ENCODE results near the gene EFCAB7.

EFCAB7 gene

GRCh38 chr1:63522891-63523728, at the start of gene EFCAB7, which contains the start of gene ITGB3BP:
TSS of gene EFCAB7 (plus strand) at chr1:63523525. CDS start at chr1:63525573, 2,048 bp downstream.
TSS of gene ITGB3BP (minus strand) at chr1:63523225. CDS start at chr1:63523133, 92 bp downstream.
- peak; percentile 98 for DNase-seq

GRCh38 chr1:63475761-63476160, 47.6 kb upstream of the EFCAB7 start:
- DNase-seq, result no peak

GRCh38 chr1:63480057-63480456, 43.3 kb upstream of the EFCAB7 start:
- DNase-seq, result no peak

- no peak for DNase-seq
Measured at GRCh38 chr1:63486629-63487028, 36.7 kb upstream of the EFCAB7 start.

DNA sequence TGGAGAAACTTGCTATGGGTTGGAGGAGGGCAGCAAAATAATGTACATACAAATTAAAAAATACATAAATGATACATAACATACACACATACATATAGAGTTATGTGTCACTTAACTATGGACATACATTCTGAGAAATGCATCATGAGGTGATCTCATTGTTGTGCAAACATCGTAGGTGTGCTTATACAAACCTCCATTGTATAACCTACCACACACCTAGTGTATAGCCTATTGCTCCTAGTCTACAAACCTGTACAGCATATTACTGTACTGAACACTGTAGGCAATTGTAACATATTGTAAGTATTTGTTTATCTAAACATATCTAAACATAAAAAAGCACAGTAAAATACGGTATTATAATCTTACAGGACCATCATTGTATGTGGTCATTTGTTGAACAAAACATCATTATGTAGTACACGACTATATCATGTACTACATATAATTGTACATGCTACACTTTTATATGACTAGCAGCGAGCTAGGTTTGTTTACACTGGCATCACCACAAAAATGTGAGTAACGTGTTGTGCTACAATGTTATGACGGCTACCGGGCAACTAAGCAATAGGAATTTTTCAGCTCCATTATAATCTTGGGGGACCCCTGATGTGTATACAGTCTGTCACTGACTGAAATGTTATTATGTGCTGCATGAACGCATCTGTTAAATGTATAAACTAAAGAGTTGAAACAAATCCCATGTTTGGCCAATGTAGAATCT, 35.8 kb upstream of the EFCAB7 start:
- DNase-seq, result no peak

DNA sequence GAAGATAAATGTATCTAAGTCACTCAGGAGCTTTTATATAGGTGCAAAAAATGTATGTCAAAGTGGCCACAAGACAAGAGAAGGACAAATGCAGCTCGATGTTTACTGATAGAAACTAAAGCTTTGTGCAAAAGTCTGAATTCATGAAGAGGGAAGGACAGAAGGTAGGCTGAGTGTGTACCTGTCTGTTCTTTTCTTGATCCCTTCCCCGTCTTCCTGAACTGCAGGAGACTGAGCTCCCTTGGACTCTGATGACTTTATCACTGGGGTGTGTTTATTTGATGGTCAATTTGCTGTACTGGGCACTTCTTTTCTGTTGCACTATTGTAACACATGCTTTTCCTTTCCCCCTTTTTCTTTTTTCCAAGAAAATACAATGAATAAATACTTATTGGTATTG, 25.7 kb upstream of the EFCAB7 start:
- DNase-seq, result no peak

DNA sequence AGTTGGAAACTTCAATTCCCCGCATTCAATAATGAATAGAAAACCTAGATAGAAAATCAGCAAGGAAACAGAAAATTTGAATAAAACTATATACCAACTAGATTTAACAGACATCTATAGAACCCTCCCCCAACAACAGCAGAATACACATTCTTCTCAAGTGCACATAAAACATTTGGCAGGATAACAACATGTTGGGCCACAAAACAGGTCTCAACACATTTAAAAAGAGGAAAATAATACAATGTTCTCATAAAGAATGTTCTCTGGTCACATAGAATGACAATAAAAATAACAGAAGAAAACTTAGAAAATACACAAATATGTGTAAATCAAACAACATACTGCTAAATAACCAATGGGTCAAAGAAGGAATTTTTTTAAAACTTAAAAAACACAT, 25.2 kb upstream of the EFCAB7 start:
- DNase-seq, result no peak

- DNase-seq, result no peak
Measured at GRCh38 chr1:63501256-63501655, 22.1 kb upstream of the EFCAB7 start.

DNA sequence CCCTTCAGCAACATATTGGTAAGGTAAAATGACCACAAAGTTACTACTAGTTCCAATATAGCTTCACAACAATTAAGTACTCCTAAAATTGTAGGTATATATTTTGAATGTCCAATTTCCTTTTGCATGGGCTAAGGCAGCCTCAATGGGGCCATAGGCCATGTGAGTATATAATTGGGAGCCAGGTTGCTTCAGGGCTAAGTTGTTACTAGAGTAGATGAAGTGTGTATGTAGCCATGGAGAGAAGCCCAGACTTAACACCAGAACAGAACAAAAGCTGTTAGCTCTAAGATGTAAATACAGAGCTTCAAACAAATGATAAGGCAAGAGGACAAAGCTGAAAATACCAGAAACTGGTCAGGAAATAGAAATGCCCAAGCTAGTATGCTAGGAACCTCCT, 16.5 kb upstream of the EFCAB7 start:
- no peak for DNase-seq

GRCh38 chr1:63509718-63510117, 13.6 kb upstream of the EFCAB7 start:
- no peak for DNase-seq

GRCh38 chr1:63512584-63512983, 10.7 kb upstream of the EFCAB7 start:
- DNase-seq, result no peak

DNA sequence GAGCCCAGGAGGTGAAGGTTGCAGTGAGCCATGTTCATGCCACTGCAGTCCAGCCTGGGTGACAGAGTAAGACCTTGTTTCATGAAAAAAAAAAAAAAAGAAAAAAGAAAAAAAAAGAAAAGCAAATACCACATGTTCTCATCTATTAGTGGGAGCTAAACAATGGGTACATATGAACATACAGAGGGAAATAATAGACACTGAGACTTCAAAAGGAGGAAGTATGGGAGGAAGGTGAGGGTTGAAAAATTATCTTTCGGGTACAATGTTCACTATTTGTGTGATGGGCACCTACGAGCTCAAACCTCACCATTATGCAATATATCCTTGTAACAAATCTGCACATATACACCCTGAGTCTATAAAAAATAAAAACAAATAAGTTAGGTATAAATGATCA, 6.7 kb upstream of the EFCAB7 start:
- DNase-seq, result no peak

DNA sequence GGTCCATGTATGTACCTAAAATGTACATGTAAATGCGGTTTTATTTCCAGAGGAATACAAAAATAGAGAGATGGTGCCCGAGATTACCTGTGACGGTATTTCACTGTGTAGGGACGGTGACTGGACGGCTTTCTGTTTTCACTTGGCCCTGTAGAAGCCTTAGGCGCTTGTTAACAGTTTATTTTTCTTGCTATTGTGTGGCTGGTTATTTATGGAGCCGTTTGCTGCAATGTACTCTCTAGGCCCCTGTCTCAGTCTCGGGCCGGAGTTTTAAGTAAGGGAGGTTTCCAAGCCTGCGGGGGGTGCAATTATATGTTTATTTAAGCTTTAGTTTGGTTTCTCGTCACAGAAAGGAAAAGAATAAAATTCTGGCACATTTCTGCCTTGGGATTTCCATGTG, 413 bp downstream of the EFCAB7 start:
- DNase-seq, result peak; percentile 52

- peak; percentile 8 for DNase-seq
Measured at GRCh38 chr1:63524201-63524600, 876 bp downstream of the EFCAB7 start.

- DNase-seq, result no peak
Measured at GRCh38 chr1:63532727-63533126, 9.4 kb downstream of the EFCAB7 start.

GRCh38 chr1:63533931-63534330, 10.6 kb downstream of the EFCAB7 start:
- DNase-seq, result no peak

GRCh38 chr1:63534406-63534805, 11.1 kb downstream of the EFCAB7 start:
- DNase-seq, result no peak

DNA sequence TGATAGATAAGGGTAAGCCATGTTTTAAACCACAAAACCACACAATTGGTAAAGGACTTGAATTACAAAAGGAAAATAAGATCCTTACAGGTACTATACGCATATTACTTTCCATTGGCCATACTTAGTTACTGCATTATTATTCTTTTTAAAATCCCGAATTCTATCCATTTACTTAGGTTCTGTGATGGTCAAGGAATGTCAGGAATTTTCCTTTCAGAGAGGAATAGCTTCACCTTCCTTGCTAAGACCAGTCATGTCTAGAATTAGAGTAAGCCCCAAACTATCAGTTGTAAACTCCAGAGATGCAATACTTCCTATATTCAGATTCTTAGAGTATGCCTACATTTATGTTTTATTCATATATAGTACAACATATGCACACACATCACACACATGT, 13.7 kb downstream of the EFCAB7 start:
- no peak for DNase-seq

- DNase-seq, result peak; percentile 9
Measured at GRCh38 chr1:63537940-63538339, 14.6 kb downstream of the EFCAB7 start.

GRCh38 chr1:63545780-63546179, 22.5 kb downstream of the EFCAB7 start:
- DNase-seq, result no peak

GRCh38 chr1:63547621-63548294, 24.4 kb downstream of the EFCAB7 start:
- no peak for DNase-seq

- no peak for DNase-seq
Measured at GRCh38 chr1:63548303-63548702, 25.0 kb downstream of the EFCAB7 start.

- DNase-seq, result no peak
Measured at GRCh38 chr1:63548877-63549276, 25.6 kb downstream of the EFCAB7 start.

DNA sequence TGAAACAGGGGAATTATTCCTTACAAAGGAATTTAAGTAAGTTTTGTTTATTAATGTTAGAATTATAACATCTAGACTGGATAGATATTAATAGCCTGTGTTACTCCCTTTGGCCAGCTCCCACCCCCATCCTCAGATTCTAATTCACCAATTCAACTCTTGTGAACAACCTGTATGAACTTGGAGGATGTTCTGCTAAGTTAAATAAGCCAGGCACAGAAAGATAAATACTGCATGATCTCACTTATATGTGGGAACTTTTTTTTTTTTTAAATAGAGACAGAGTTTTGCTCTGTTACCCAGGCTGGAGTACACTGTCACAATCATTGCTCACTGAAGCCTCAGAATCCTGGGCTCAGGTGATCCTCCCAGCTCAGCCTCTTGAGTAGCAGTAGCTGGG, 32.2 kb downstream of the EFCAB7 start:
- no peak for DNase-seq

Data from NCI-H82 (cell line).